Measurements from ENCODE around the gene PTP4A1. TPM values are rescaled to one million over a fixed set of nuclear protein-coding genes. Genes with fewer than 3 reads are reported as not detected.
"Not testable (repeated sequence)": the region's sequence is repeated elsewhere in the genome, so short reads cannot be mapped to it uniquely, and the experiment has no call there.

Gene PTP4A1
- polyA plus RNA-seq (31.8 to 79.1 TPM (median 65.7 TPM) in 3 replicates), polyA minus RNA-seq (4.1 to 93.0 TPM (median 37.7 TPM) in 3 replicates)
- 62.0 TPM for polyA plus RNA-seq (2011; ENCODE audit: low read depth)
- polyA plus RNA-seq (2011; cell fraction: cytosol; rRNA removed): 55.1 and 132 TPM in 2 replicates
- 54.7 and 71.1 TPM in 2 replicates for polyA plus RNA-seq (2011; cell fraction: nucleus; rRNA removed)
- 75.4 and 107 TPM in 2 replicates for polyA plus RNA-seq (2012; ENCODE audit: low replicate concordance)
- polyA minus RNA-seq (2011; cell fraction: cytosol; rRNA and poly(A)+ RNA removed): 31.8 TPM
- polyA minus RNA-seq (2011; cell fraction: nucleus; rRNA and poly(A)+ RNA removed): 81.6 and 130 TPM in 2 replicates

- H3K9ac ChIP-seq (ENCODE audit: control insufficient read depth, extremely low read depth, insufficient read depth, low read length): peak within 1 kb of the TSS; percentile 96
- H3K27ac ChIP-seq (ENCODE audit: control insufficient read depth, insufficient read depth, low read length): peak within 1 kb of the TSS; percentile 100
- peak within 1 kb of the TSS; percentile 88 for H2AFZ ChIP-seq (ENCODE audit: control insufficient read depth, low read length)
- DNase-seq (ENCODE audit: low read depth, low spot score) (no peak), FAIRE-seq (no peak)
- dilution Hi-C loops (cut with MboI; ENCODE audit: extremely low pct_ligation_motif_present, low sequenced_read_pairs): no loop called here
- peaks cover 0 to 19% of the 10 kb centered on the region in 2 experiments for H3K36me3 ChIP-seq (ENCODE audit: control insufficient read depth in 2 of 2, extremely low read depth in 1 of 2, insufficient read depth in 2 of 2, low read length in 2 of 2)
- peaks cover 10% of the 10 kb centered on the region for H4K20me1 ChIP-seq (ENCODE audit: control insufficient read depth, extremely low read depth, insufficient read depth, low read length)
- H3K4me3 ChIP-seq (ENCODE audit: control insufficient read depth in 2 of 3, extremely low read depth in 1 of 3, insufficient read depth in 2 of 3, low read depth in 1 of 3, low read length in 3 of 3): peak within 1 kb of the TSS; percentile 77 to 93 (median 85)
- H3K9me1 ChIP-seq (ENCODE audit: control insufficient read depth, extremely low read depth, insufficient read depth, low read length): no peaks in the 10 kb centered on the region
- H3K4me2 ChIP-seq (ENCODE audit: control insufficient read depth, extremely low read depth, insufficient read depth, low read depth, low read length): peak within 1 kb of the TSS; percentile 93
- peaks cover 15% of the 10 kb centered on the region for H3K4me1 ChIP-seq (ENCODE audit: control insufficient read depth, extremely low read depth, insufficient read depth, low read length)
- H3K9me3 ChIP-seq (ENCODE audit: control insufficient read depth, low read depth, low read length): no peaks in the 10 kb centered on the region
- H3K27me3 ChIP-seq (ENCODE audit: control insufficient read depth, extremely low read depth, insufficient read depth, low read length): no peaks in the 10 kb centered on the region
- TF ChIP-seq EZH2 (IDR thresholded peaks at IDR 0.05; ENCODE audit: low read length) (no peak), CTCF (optimal IDR thresholded peaks at IDR 0.05 in 1 of 3, IDR thresholded peaks at IDR 0.05 in 1 of 3, conservative IDR thresholded peaks at IDR 0.05 in 1 of 3; ENCODE audit: extremely low read depth in 1 of 3, insufficient read depth in 2 of 3, low read length in 3 of 3) (no peak)
- peaks cover 47% of the 10 kb centered on the region for H3K79me2 ChIP-seq (ENCODE audit: control insufficient read depth, insufficient read depth, low read length)
These were observed at the start of gene PTP4A1, which contains the start of gene LOC128125822 for GRCh38 chr6:63572044-63572746. Gene PTP4A1 (plus strand): TSS chr6:63572480. CDS start chr6:63576881, 4,401 bp downstream. Gene LOC128125822 (plus strand): TSS chr6:63572480.

DNA sequence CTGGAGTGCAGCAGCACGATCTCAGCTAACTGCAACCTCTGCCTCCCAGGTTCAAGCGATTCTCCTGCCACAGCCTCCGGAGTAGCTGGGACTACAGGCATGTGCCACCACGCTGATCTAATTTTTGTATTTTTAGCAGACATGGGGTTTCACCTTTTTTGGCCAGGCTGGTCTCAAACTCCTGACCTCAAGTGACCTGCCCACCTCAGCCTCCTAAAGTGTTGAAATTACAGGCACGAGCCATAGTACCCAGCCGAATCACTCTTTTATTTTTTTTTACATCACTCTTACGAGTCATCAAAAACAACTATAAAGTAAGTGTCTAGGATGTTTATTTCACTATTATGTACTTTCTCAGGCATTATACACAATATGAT is 49.4 kb upstream of the PTP4A1 start:
- H3K9me1 ChIP-seq (ENCODE audit: control insufficient read depth, extremely low read depth, insufficient read depth, low read length); H2AFZ ChIP-seq (ENCODE audit: control insufficient read depth, low read length); H3K4me3 ChIP-seq (ENCODE audit: control insufficient read depth in 2 of 3, extremely low read depth in 1 of 3, insufficient read depth in 2 of 3, low read depth in 1 of 3, low read length in 3 of 3); H4K20me1 ChIP-seq (ENCODE audit: control insufficient read depth, extremely low read depth, insufficient read depth, low read length); H3K27me3 ChIP-seq (ENCODE audit: control insufficient read depth, extremely low read depth, insufficient read depth, low read length); H3K9ac ChIP-seq (ENCODE audit: control insufficient read depth, extremely low read depth, insufficient read depth, low read length); dilution Hi-C loops (cut with MboI; ENCODE audit: extremely low pct_ligation_motif_present, low sequenced_read_pairs); H3K79me2 ChIP-seq (ENCODE audit: control insufficient read depth, insufficient read depth, low read length); H3K27ac ChIP-seq (ENCODE audit: control insufficient read depth, insufficient read depth, low read length); DNase-seq (ENCODE audit: low read depth, low spot score); H3K4me2 ChIP-seq (ENCODE audit: control insufficient read depth, extremely low read depth, insufficient read depth, low read depth, low read length); FAIRE-seq; H3K9me3 ChIP-seq (ENCODE audit: control insufficient read depth, low read depth, low read length); H3K36me3 ChIP-seq (ENCODE audit: control insufficient read depth in 2 of 2, extremely low read depth in 1 of 2, insufficient read depth in 2 of 2, low read length in 2 of 2): not testable (repeated sequence)
- peaks cover 26% of the 10 kb centered on the region for H3K4me1 ChIP-seq (ENCODE audit: control insufficient read depth, extremely low read depth, insufficient read depth, low read length)

All from keratinocyte (primary cell).